Right lobe of liver (tissue), 4 donors: ENCODE data around the gene GATA1.

Source experiments
- POLR2A ChIP-seq: fragments of 450-650 bp; IDR thresholded peaks from one replicate; pipeline ENCODE4 v1.6.1; 2017; ENCODE audit warnings: antibody characterized with exemption, mild to moderate bottlenecking
- TF ChIP-seq, protein P1 (sequence below), 4 donors: fragments of 200-600 bp in 3 of 4; fragments of 450-650 bp in 1 of 4; IDR thresholded peaks; one replicate each; pipeline versions ENCODE4 v1.5.1 to v1.8.0; 2016 to 2022; ENCODE audit warnings: antibody characterized with exemption in 4 of 4, mild to moderate bottlenecking in 2 of 4
- donor health status: DM: no; HTN: no; CAD: no.
- donor health status: DM: no; HTN: no; CAD: no.
- donor health status: DM: no; HTN: yes; CAD: no.

DNA sequence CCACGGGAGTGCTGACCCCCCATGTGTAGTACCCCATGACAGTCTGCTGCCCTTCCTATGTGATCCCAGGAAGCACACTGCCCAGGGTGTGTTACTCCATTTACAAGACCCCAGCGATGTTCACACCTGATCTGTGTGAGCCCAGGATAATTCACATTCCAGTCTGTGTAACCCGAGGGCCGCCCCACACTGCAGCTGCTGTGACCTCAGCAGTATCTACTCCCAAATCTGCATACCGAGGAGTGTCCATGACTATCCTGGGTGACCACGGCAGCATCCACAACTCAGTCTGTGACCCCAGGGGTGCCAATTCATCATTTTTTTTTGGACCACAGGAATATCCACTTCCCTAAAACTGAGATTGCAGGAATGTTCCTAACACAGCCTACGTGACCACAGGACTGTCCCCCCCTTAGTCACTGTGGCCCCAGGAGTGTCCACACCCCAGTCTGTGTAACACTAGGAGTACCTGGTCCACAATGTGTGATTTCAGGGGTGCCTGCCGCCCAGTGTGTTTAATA lies 32.6 kb upstream of the GATA1 start:
- TF ChIP-seq, protein P1, sequence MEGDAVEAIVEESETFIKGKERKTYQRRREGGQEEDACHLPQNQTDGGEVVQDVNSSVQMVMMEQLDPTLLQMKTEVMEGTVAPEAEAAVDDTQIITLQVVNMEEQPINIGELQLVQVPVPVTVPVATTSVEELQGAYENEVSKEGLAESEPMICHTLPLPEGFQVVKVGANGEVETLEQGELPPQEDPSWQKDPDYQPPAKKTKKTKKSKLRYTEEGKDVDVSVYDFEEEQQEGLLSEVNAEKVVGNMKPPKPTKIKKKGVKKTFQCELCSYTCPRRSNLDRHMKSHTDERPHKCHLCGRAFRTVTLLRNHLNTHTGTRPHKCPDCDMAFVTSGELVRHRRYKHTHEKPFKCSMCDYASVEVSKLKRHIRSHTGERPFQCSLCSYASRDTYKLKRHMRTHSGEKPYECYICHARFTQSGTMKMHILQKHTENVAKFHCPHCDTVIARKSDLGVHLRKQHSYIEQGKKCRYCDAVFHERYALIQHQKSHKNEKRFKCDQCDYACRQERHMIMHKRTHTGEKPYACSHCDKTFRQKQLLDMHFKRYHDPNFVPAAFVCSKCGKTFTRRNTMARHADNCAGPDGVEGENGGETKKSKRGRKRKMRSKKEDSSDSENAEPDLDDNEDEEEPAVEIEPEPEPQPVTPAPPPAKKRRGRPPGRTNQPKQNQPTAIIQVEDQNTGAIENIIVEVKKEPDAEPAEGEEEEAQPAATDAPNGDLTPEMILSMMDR (IDR thresholded peaks at IDR 0.05): no peak
- no peak for TF ChIP-seq POLR2A
